Measurements from ENCODE around the gene PRH2. TPM values are rescaled to one million over a fixed set of nuclear protein-coding genes. Genes with fewer than 3 reads are reported as not detected.

The PRH2 gene
- total and polyA plus RNA-seq, 3 donors from 2014 or later, result 1.2 to 6.5 (median 1.3) TPM

DNA sequence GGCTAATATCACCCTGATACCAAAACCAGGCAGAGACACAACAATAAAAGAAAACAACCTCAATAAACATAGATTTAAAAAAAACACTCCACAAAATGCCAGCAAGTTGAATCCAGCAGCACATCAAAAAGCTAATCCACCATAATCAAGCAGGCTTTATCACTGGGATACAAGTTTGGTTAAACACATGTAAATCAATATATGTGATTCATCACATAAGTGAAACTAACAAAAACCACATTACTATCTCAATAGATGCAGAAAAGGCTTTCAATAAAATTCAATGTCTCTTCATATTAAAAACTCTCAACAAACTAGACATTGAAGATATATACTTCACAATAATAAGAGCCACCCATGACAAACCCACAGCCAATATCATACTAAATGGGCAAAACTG, 27.0 kb downstream of the PRH2 start:
- Histone ChIP-seq H3K4me3 (no peak overlapping the region), H3K36me3 (ENCODE audit: low read depth, missing control alignments) (no peaks in the 10 kb centered on the region), H3K4me1 (no peaks in the 10 kb centered on the region), H3K27ac (no peak overlapping the region), H3K27me3 (no peaks in the 10 kb centered on the region), H3K9me3 (no peaks in the 10 kb centered on the region)
- TF ChIP-seq, protein P1, sequence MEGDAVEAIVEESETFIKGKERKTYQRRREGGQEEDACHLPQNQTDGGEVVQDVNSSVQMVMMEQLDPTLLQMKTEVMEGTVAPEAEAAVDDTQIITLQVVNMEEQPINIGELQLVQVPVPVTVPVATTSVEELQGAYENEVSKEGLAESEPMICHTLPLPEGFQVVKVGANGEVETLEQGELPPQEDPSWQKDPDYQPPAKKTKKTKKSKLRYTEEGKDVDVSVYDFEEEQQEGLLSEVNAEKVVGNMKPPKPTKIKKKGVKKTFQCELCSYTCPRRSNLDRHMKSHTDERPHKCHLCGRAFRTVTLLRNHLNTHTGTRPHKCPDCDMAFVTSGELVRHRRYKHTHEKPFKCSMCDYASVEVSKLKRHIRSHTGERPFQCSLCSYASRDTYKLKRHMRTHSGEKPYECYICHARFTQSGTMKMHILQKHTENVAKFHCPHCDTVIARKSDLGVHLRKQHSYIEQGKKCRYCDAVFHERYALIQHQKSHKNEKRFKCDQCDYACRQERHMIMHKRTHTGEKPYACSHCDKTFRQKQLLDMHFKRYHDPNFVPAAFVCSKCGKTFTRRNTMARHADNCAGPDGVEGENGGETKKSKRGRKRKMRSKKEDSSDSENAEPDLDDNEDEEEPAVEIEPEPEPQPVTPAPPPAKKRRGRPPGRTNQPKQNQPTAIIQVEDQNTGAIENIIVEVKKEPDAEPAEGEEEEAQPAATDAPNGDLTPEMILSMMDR (IDR thresholded peaks at IDR 0.05), result no peak
- TF ChIP-seq POLR2A (IDR thresholded peaks at IDR 0.05), result no peak
- intact Hi-C loops (cut with DNase I; ENCODE audit: low total_unique reads), result no loop called here
- no peak for DNase-seq

DNA sequence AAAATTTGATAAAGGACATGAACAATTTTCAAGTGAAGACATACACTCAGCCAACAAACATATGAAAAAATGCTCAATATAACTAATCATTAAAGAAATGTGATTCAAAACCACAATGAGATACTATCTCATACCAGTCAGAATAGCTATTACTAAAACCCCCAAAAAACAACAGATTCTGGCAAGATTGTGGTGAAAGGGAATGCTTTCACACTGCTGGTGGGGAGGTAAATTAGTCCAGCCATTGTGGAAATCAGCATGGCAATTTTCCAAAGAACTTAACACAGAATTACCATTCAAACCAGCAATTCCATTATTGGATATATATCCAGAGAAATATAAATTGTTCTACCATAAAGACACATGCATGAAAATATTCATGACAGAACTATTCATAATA, 28.7 kb downstream of the PRH2 start:
- intact Hi-C loops (cut with DNase I; ENCODE audit: low total_unique reads), result no loop called here
- no peaks in the 10 kb centered on the region for H3K27me3 ChIP-seq

DNA sequence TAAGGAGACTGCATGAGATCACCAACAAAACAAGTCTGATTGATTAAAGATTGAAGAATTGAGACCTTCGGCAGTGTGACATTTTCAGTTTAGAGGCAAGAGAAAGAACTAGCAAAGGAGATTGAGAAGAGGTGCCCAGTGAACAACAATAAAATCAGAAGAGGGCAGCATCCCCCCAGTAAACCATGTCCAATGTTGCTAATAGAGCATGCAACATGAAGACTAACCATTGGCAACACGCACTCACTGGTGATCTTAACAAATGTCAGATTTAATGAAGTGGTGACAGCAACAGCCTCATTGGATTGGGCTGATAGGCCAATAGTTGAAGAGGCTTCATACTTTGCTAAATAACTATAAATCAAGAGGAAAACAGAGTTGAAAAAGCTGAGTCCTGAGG, 30.8 kb downstream of the PRH2 start:
- no peaks in the 10 kb centered on the region for H3K27me3 ChIP-seq
- no peak overlapping the region for H3K4me3 ChIP-seq
- H3K27ac ChIP-seq, result no peak overlapping the region
- DNase-seq, result no peak
- intact Hi-C loops (cut with DNase I; ENCODE audit: low total_unique reads), result no loop called here
- TF ChIP-seq POLR2A (IDR thresholded peaks at IDR 0.05), result no peak
- TF ChIP-seq, protein P1 (IDR thresholded peaks at IDR 0.05), result no peak
- no peaks in the 10 kb centered on the region for H3K9me3 ChIP-seq
- no peaks in the 10 kb centered on the region for H3K4me1 ChIP-seq
- H3K36me3 ChIP-seq (ENCODE audit: low read depth, missing control alignments), result no peaks in the 10 kb centered on the region
- WGBS, 2 donors, result 91 to 92% methylated on average over 2 of the region's 2 CpGs

More for the DNA sequence above, 28.7 kb downstream of the PRH2 start:
- TF ChIP-seq, protein P1 (IDR thresholded peaks at IDR 0.05), result no peak
- no peak for TF ChIP-seq POLR2A (IDR thresholded peaks at IDR 0.05)
- Histone ChIP-seq H3K9me3 (no peaks in the 10 kb centered on the region), H3K4me3 (no peak overlapping the region), H3K36me3 (ENCODE audit: low read depth, missing control alignments) (no peaks in the 10 kb centered on the region), H3K4me1 (no peaks in the 10 kb centered on the region), H3K27ac (no peak overlapping the region)
- no peak for DNase-seq

DNA sequence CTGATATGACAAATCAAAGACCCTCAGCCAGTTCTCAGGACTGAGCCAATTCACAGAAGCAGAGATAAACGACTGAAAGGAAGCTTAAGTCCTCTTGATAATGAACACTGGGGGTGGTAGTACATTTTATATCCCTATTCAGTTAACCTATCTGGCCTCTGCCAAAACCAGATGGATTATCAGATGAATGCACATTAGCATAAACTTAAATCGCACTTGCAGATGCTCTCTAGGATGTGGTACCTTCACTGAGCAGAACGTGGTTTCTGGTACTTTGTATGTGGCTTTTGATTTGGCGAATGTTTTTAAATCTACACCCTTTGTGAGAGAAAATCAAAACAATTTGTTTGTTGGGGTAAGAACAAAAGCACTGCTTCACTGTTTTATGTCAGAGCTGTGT, 31.2 kb downstream of the PRH2 start:
- Histone ChIP-seq H3K4me3 (no peak overlapping the region), H3K27me3 (no peaks in the 10 kb centered on the region), H3K9me3 (no peaks in the 10 kb centered on the region), H3K4me1 (no peaks in the 10 kb centered on the region), H3K27ac (no peak overlapping the region), H3K36me3 (ENCODE audit: low read depth, missing control alignments) (no peaks in the 10 kb centered on the region)
- 83 to 86% methylated on average over 4 of the region's 4 CpGs for WGBS, 2 donors
- intact Hi-C loops (cut with DNase I; ENCODE audit: low total_unique reads), result no loop called here
- TF ChIP-seq POLR2A (IDR thresholded peaks at IDR 0.05), result no peak
- TF ChIP-seq, protein P1 (IDR thresholded peaks at IDR 0.05), result no peak
- no peak for DNase-seq

DNA sequence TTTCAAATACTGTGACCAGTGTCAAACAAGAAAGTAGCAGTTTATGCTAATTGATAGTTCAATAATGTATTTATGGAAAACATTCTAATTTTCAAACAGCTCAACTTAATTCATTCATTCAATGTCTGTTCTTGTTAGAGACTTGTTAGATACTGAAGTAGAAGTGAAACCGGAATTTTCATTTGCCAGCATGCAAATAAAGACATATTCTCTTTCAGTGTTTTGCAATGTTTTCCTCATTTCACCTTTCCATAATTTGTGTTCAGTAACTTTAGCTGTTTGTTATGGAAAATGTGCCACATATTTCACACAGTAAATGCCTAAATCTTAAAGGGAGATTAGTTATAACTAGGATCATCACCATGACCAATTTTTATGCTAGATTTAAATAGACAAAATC, 36.4 kb downstream of the PRH2 start:
- TF ChIP-seq, protein P1 (IDR thresholded peaks at IDR 0.05), result no peak
- TF ChIP-seq POLR2A (IDR thresholded peaks at IDR 0.05), result no peak
- H3K4me3 ChIP-seq, result no peak overlapping the region
- no peak overlapping the region for H3K27ac ChIP-seq
- intact Hi-C loops (cut with DNase I; ENCODE audit: low total_unique reads), result no loop called here
- H3K9me3 ChIP-seq, result no peaks in the 10 kb centered on the region
- DNase-seq, result no peak
- H3K4me1 ChIP-seq, result peaks cover 9% of the 10 kb centered on the region
- 84 to 89% methylated on average over 1 of the region's 1 CpG for WGBS, 2 donors
- no peaks in the 10 kb centered on the region for H3K36me3 ChIP-seq (ENCODE audit: low read depth, missing control alignments)
- H3K27me3 ChIP-seq, result no peaks in the 10 kb centered on the region

All from testis (tissue), 3 donors.